AG08395 (cell line): Measurements from ENCODE around the gene NPAS3.

Experiments used
- DNase-seq: peaks from one replicate; pipeline ENCODE4 v3.0.0; 2012; ENCODE audit warnings: mixed read lengths, low spot score

NPAS3 gene

DNA sequence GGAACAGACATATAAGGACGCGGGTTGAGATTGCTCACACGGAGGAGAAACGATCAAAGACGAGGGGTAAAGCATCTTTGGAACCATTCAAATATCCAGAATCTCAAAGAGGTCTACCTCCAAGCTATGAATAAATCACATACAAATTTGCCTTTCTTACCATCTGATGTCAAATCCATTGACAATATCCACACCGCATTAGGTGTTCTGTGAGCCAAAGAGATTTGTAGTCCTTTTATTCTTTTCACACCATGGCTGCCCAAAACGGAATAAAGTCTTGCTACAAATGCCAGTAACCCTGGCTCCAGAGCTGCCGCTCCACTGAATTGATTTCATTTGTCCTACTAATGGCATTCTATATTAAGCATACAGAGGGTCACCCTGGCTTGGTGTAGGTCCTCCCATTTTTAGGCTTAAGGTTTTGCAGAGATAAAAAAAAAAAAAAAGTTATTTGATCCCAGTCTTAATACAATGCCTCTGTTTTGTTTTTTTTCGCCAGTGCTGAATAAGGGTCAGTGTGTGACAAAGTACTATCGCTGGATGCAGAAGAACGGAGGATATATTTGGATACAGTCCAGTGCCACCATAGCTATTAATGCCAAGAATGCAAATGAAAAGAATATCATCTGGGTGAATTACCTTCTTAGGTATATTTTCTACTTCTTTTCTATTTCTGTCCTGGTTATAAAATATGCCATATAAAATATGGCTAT lies 854.9 kb downstream of the NPAS3 start:
- no peak for DNase-seq

- DNase-seq: peak; percentile 47
Observed at GRCh38 chr14:33794791-33795305, 856.2 kb downstream of the NPAS3 start.

GRCh38 chr14:33796356-33796755 lies 857.7 kb downstream of the NPAS3 start:
- peak; percentile 40 for DNase-seq

DNA sequence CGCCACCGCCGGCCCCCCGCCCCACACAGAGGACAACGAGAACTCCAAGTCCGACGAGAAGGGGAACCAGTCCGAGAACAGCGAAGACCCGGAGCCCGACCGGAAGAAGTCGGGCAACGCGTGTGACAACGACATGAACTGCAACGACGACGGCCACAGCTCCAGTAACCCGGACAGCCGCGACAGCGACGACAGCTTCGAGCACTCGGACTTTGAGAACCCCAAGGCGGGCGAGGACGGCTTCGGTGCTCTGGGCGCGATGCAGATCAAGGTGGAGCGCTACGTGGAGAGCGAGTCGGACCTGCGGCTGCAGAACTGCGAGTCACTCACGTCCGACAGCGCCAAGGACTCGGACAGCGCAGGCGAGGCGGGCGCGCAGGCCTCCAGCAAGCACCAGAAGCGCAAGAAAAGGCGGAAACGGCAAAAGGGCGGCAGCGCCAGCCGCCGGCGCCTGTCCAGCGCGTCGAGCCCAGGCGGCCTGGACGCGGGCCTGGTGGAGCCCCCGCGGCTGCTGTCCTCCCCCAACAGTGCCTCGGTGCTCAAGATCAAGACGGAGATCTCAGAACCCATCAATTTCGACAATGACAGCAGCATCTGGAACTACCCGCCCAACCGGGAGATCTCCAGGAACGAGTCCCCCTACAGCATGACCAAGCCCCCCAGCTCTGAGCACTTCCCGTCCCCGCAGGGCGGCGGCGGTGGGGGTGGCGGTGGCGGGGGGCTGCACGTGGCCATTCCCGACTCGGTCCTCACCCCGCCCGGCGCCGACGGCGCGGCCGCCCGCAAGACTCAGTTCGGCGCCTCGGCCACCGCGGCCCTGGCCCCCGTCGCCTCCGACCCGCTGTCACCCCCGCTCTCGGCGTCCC lies 861.3 kb downstream of the NPAS3 start:
- DNase-seq: peak; percentile 29

GRCh38 chr14:33800735-33801163 lies 862.1 kb downstream of the NPAS3 start:
- no peak for DNase-seq

DNA sequence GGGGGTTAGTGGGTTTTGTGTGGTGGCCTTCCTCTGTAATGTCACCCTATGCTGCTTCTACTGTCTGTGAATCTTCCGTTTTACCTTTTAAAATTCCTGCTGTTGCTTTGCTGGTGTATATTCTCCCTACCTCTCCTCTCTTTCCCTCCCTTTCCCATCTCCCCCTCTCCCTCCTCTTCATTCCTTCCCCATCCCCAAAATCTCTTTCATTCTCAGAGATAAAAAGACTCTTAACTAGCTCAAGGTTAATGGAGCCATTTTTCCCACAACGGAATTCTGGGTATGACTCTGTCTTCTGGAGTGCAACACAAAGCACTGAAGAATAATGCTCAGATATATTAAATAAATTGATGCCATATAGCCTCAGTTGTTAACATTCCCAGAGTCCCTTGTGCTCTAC lies 864.1 kb downstream of the NPAS3 start:
- no peak for DNase-seq

DNA sequence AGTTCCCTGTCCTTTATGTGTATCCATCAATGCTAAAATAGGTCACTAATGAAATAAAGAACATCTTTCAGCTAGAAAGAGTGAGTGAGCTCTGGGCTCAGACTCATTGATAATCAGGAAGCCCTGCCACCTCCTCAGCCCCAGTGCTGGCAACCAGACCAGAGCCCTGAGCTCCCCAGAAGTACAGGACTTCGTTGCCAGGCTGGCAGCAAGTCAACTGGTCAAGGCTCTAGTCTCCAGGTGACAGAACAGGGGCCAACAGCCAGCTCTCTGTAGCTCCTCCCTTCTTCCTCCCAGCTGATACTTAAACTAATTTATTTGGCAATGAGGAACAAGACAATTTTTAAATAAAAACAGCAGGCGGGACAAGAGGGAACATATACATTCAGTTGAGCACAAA lies 866.9 kb downstream of the NPAS3 start:
- no peak for DNase-seq

DNA sequence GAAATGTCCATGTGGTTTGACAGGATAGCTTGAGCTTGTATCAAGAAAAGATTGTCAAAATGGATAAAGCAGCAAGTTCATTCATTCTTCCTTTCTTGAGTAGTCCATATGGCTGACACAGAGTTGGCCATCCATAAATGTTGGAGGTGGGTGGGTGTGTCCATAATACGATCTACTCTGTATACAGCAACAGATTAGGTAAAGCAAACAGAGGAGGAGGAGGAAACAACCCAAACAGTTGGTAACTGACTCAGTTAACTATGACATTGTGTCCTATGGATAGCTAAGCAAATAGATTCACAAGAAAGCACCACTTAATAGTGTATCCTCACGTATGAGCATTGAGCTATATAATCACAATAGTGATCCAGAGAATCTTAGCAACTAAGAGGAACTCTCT lies 868.2 kb downstream of the NPAS3 start:
- no peak for DNase-seq

- DNase-seq: no peak
Observed at GRCh38 chr14:33808187-33808586, 869.5 kb downstream of the NPAS3 start.

GRCh38 chr14:33809396-33809981 lies 870.8 kb downstream of the NPAS3 start:
- DNase-seq: no peak

GRCh38 chr14:33810308-33810707 lies 871.6 kb downstream of the NPAS3 start:
- no peak for DNase-seq

- no peak for DNase-seq
Observed at GRCh38 chr14:33811721-33812120, 873.0 kb downstream of the NPAS3 start.

GRCh38 chr14:33812181-33812580 lies 873.5 kb downstream of the NPAS3 start:
- DNase-seq: no peak

GRCh38 chr14:33812601-33813000 lies 873.9 kb downstream of the NPAS3 start:
- DNase-seq: no peak

DNA sequence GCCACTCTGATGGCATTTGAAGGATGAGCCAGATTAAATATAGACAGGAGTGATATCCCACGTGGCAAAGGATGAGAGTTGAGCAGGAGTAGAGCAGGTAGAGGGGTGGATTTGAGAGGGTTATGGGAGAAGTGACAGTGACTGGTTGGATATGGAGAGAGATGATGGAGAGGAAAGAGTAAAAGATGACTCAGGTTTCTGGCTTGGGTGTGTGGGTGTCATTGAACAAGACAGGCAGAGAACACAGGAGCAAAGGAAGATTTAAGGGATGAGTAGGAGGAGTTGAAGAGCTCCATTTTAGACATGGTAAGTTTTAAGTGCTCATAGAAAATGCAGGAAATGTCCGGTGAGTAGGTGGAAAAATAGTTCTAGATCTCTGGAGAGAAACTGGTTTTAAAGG lies 875.3 kb downstream of the NPAS3 start:
- no peak for DNase-seq

DNA sequence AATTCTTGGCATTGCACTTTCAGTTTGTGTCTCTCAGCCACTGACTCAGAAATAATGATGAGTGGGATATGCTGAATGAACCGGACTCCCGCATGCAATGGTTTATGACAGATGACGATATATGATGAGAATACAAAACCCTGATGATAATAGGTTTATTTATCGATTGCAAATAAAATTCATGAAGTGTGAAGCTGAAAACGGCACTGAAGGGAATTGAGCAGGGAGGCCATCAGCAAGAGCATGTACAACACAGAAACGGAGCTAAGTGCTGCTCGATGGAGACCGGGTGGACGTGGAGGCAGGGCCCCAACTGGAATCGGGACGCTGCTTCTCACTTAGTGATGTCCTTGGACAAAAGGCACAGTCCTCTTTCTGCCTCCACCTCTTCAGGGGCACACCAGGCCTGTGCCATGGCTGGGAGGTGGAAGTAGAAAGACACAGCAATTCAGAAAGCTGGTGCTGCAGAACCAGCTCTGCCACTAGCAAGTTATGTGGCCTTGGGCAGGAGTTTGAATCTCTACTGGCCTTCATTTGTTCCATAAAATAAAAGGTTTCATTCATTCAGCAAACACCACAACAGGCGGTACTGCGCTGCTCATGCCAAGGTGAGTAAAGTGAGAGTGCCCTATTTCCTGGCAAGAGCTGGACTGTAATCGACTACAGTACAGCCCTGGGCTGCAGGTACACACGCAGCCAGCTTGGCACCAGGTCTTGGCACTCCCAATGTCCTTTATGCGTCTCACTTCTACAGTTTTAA lies 895.2 kb downstream of the NPAS3 start:
- DNase-seq: no peak

GRCh38 chr14:33834466-33835260 lies 896.0 kb downstream of the NPAS3 start:
- no peak for DNase-seq

- no peak for DNase-seq
Observed at GRCh38 chr14:33835261-33835655, 896.6 kb downstream of the NPAS3 start.

DNA sequence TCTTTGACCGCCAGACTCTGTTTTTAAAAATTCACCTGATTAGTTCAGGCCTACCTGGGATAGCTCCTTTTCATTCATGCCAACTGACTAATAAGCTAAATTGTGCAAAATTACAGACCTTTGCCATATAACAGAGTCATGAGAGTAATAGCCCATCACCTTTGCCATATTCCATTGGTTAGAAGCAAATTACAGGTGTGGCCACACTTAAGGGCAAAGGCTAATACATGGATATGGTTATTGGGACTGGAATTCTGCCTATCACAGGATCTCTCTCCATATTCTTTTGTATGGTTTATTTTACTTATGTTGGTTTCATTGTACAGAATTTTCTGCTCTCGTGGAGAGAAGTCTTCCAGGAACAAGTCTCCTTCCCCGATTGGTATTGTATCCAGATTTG lies 897.0 kb downstream of the NPAS3 start:
- DNase-seq: no peak

- no peak for DNase-seq
Observed at GRCh38 chr14:33836203-33836899, 897.7 kb downstream of the NPAS3 start.
